Measurements from ENCODE around the gene ZNF732. TPM values are rescaled to one million over a fixed set of nuclear protein-coding genes. Genes with fewer than 3 reads are reported as not detected.

The ZNF732 gene
- total and polyA plus RNA-seq, 2 of the 8 experiments (the other 6 are each of a cell fraction or from before 2014, with no cell fraction given) = 1.9 to 35.7 TPM

DNA sequence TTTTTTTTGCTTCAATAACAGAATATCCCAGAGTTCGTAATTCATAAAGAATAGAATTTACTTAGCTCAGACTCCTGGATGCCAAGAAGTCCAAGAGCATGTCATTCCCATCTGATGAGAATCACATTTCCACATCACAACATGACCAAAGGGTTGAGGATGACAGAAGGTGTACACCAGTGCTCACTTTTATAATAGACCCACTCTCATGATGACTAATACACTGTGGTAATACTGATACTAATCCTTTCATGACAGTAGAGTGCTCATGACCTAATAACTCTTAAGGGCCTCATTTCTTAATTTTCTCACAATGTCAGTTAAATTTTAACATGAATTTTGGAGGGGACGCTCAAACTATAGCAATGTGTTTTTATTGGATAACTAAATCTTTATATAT is 69.2 kb downstream of the ZNF732 start:
- no peak for FAIRE-seq
- H2AK5ac ChIP-seq (ENCODE audit: low read depth, low read length) = no peak overlapping the region
- TF ChIP-seq CEBPB (IDR thresholded peaks at IDR 0.05; ENCODE audit: low read depth, low read length) (no peak), BACH1 (IDR thresholded peaks at IDR 0.05; ENCODE audit: low read length) (no peak), GABPA (IDR thresholded peaks at IDR 0.05; ENCODE audit: borderline replicate concordance, insufficient read depth, low read length) (no peak), POLR2AphosphoS5 (IDR thresholded peaks at IDR 0.05; ENCODE audit: low read depth, low read length) (no peak), JUN (IDR thresholded peaks at IDR 0.05; ENCODE audit: low read depth, low read length) (no peak), BCL11A (IDR thresholded peaks at IDR 0.05; ENCODE audit: low read depth in 2 of 2, low read length in 2 of 2) (no peak), SP4 (IDR thresholded peaks at IDR 0.05; ENCODE audit: low read length) (no peak), BRCA1 (IDR thresholded peaks at IDR 0.05; ENCODE audit: low read depth, low read length) (no peak), FOSL1 (IDR thresholded peaks at IDR 0.05; ENCODE audit: insufficient read depth, low read depth, low read length) (no peak), RBBP5 (IDR thresholded peaks at IDR 0.05; ENCODE audit: borderline replicate concordance, low read depth, low read length) (no peak)
- TF ChIP-seq, protein P1, sequence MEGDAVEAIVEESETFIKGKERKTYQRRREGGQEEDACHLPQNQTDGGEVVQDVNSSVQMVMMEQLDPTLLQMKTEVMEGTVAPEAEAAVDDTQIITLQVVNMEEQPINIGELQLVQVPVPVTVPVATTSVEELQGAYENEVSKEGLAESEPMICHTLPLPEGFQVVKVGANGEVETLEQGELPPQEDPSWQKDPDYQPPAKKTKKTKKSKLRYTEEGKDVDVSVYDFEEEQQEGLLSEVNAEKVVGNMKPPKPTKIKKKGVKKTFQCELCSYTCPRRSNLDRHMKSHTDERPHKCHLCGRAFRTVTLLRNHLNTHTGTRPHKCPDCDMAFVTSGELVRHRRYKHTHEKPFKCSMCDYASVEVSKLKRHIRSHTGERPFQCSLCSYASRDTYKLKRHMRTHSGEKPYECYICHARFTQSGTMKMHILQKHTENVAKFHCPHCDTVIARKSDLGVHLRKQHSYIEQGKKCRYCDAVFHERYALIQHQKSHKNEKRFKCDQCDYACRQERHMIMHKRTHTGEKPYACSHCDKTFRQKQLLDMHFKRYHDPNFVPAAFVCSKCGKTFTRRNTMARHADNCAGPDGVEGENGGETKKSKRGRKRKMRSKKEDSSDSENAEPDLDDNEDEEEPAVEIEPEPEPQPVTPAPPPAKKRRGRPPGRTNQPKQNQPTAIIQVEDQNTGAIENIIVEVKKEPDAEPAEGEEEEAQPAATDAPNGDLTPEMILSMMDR (IDR thresholded peaks at IDR 0.05; ENCODE audit: control extremely low read depth in 1 of 3, insufficient read depth in 1 of 3, low read depth in 1 of 3, low read length in 3 of 3) = no peak
- TF ChIP-seq, protein P2, sequence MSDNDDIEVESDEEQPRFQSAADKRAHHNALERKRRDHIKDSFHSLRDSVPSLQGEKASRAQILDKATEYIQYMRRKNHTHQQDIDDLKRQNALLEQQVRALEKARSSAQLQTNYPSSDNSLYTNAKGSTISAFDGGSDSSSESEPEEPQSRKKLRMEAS (IDR thresholded peaks at IDR 0.05) = no peak

More for the DNA sequence above, 69.2 kb downstream of the ZNF732 start:
- Histone ChIP-seq H2BK20ac (ENCODE audit: low read length) (no peak overlapping the region), H2AFZ (ENCODE audit: low read length) (no peak overlapping the region), H3K4me1 (replicated peaks in 1 of 4; ENCODE audit: control insufficient read depth in 3 of 4, insufficient read depth in 4 of 4, low read length in 3 of 4) (0 out of 7 replicates have a peak, but pooled peaks cover 0 to 2% (median 0%) of the 10 kb centered on the region in 4 experiments), H3K23ac (ENCODE audit: insufficient read length) (no peak overlapping the region), H2BK5ac (ENCODE audit: low read depth, low read length) (no peak overlapping the region), H3K36me3 (ENCODE audit: control insufficient read depth in 2 of 4, insufficient read depth in 4 of 4, low read length in 3 of 4) (no peaks in the 10 kb centered on the region; a peak in 1 of 8 replicates), H4K20me1 (replicated peaks in 1 of 2; ENCODE audit: control insufficient read depth in 1 of 2, insufficient read depth in 2 of 2, low read length in 2 of 2) (peaks cover 0 to 3% of the 10 kb centered on the region in 2 experiments), H3K9me3 (ENCODE audit: insufficient read depth in 2 of 2, low read depth in 1 of 2, low read length in 1 of 2) (peaks cover 5% of the 10 kb centered on the region in 2 experiments; a peak in 2 of 4 replicates), H3K23me2 (ENCODE audit: low read depth, low read length) (no peaks in the 10 kb centered on the region), H3K4ac (replicated peaks; ENCODE audit: insufficient read length, low read depth, low read length) (no peak overlapping the region), H3K18ac (ENCODE audit: extremely low read depth, low read length) (no peak overlapping the region), H3K4me3 (ENCODE audit: extremely low read depth in 1 of 4, insufficient read depth in 2 of 4, low read depth in 3 of 4, low read length in 4 of 4) (no peak overlapping the region), H4K5ac (ENCODE audit: insufficient read length, low read depth, low read length) (no peak overlapping the region), H3K14ac (ENCODE audit: insufficient read length) (no peak overlapping the region), H4K91ac (replicated peaks; ENCODE audit: insufficient read length, low read length) (no peak overlapping the region), H3K9ac (replicated peaks in 1 of 4; ENCODE audit: extremely low read depth in 1 of 4, low read depth in 3 of 4, low read length in 3 of 4) (no peak overlapping the region), H3K4me2 (ENCODE audit: insufficient read depth in 1 of 2, low read depth in 2 of 2, low read length in 2 of 2) (no peak overlapping the region), H3K79me1 (ENCODE audit: low read depth, low read length) (peaks cover 7% of the 10 kb centered on the region), H2BK12ac (ENCODE audit: low read depth, low read length) (no peak overlapping the region), H2BK15ac (ENCODE audit: low read length) (no peak overlapping the region), H4K8ac (ENCODE audit: extremely low read depth, insufficient read depth, low read length) (no peak overlapping the region), H3K56ac (replicated peaks; ENCODE audit: insufficient read length, low read depth, low read length) (no peak overlapping the region), H3K27me3 (replicated peaks in 1 of 4; ENCODE audit: control insufficient read depth in 3 of 4, extremely low read depth in 1 of 4, insufficient read depth in 3 of 4, low read length in 3 of 4) (no peaks in the 10 kb centered on the region), H2BK120ac (replicated peaks; ENCODE audit: low read depth, low read length) (no peak overlapping the region), H3K79me2 (ENCODE audit: control insufficient read depth in 1 of 2, insufficient read depth in 2 of 2, low read length in 2 of 2) (peaks cover 0 to 90% of the 10 kb centered on the region in 2 experiments; a peak in 3 of 4 replicates), H3K27ac (ENCODE audit: low read depth, low read length) (no peak overlapping the region)
- ChIA-PET CTCF (ENCODE audit: partially characterized antibody) (interaction anchor here (1.0 to 1.7 kb wide), 2 partner anchors 8 to 19 kb away, joined by 3 to 4 read pairs; no protein-coding TSS in a partner anchor), POLR2A (ENCODE audit: partially characterized antibody) (interaction anchor here (1.1 kb wide), 1 partner anchor 23 kb away, joined by 6 read pairs; no protein-coding TSS in a partner anchor)
- 90% methylated on average over 2 of the region's 2 CpGs; no CpG with 5 or more reads in 1 of the 2 experiments for WGBS, 2 experiments (ENCODE audit: extremely low coverage in 1 of 2, insufficient coverage in 1 of 2, insufficient read length in 1 of 2, insufficient replicate concordance in 2 of 2, low coverage in 1 of 2, low lambda C conversion rate in 2 of 2, missing lambda C conversion rate in 1 of 2)
- DNase-seq (ENCODE audit: low read depth in 1 of 2, low spot score in 2 of 2) = no peak

Data from H1 (cell line).